ENCODE data around the gene KNDC1. TPM values are rescaled to one million over a fixed set of nuclear protein-coding genes. Genes with fewer than 3 reads are reported as not detected.

The KNDC1 gene
- polyA plus RNA-seq, 1 experiment: 1.0 TPM

GRCh38 chr10:133209117-133209516 lies 49.1 kb downstream of the KNDC1 start:
- no peaks in the 10 kb centered on the region for H3K36me3 ChIP-seq (ENCODE audit: control insufficient read depth, insufficient read depth, low read length)
- CTCF ChIA-PET: no interaction called here
- POLR2A ChIA-PET: no interaction called here
- H3K27me3 ChIP-seq (ENCODE audit: control insufficient read depth, insufficient read depth, low read length): no peaks in the 10 kb centered on the region
- DNase-seq (ENCODE audit: low read depth): no peak
- H3K4me3 ChIP-seq (ENCODE audit: low read depth, low read length): no peak overlapping the region
- TF ChIP-seq, protein P1, sequence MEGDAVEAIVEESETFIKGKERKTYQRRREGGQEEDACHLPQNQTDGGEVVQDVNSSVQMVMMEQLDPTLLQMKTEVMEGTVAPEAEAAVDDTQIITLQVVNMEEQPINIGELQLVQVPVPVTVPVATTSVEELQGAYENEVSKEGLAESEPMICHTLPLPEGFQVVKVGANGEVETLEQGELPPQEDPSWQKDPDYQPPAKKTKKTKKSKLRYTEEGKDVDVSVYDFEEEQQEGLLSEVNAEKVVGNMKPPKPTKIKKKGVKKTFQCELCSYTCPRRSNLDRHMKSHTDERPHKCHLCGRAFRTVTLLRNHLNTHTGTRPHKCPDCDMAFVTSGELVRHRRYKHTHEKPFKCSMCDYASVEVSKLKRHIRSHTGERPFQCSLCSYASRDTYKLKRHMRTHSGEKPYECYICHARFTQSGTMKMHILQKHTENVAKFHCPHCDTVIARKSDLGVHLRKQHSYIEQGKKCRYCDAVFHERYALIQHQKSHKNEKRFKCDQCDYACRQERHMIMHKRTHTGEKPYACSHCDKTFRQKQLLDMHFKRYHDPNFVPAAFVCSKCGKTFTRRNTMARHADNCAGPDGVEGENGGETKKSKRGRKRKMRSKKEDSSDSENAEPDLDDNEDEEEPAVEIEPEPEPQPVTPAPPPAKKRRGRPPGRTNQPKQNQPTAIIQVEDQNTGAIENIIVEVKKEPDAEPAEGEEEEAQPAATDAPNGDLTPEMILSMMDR (IDR thresholded peaks at IDR 0.05; ENCODE audit: insufficient read depth, low read depth, low read length): no peak

GRCh38 chr10:133209641-133210040 lies 49.6 kb downstream of the KNDC1 start:
- ChIA-PET POLR2A (no interaction called here), CTCF (no interaction called here)
- TF ChIP-seq, protein P1 (IDR thresholded peaks at IDR 0.05; ENCODE audit: insufficient read depth, low read depth, low read length): no peak
- Histone ChIP-seq H3K27me3 (ENCODE audit: control insufficient read depth, insufficient read depth, low read length) (no peaks in the 10 kb centered on the region), H3K36me3 (ENCODE audit: control insufficient read depth, insufficient read depth, low read length) (no peaks in the 10 kb centered on the region), H3K4me3 (ENCODE audit: low read depth, low read length) (no peak overlapping the region)
- DNase-seq (ENCODE audit: low read depth): no peak

DNA sequence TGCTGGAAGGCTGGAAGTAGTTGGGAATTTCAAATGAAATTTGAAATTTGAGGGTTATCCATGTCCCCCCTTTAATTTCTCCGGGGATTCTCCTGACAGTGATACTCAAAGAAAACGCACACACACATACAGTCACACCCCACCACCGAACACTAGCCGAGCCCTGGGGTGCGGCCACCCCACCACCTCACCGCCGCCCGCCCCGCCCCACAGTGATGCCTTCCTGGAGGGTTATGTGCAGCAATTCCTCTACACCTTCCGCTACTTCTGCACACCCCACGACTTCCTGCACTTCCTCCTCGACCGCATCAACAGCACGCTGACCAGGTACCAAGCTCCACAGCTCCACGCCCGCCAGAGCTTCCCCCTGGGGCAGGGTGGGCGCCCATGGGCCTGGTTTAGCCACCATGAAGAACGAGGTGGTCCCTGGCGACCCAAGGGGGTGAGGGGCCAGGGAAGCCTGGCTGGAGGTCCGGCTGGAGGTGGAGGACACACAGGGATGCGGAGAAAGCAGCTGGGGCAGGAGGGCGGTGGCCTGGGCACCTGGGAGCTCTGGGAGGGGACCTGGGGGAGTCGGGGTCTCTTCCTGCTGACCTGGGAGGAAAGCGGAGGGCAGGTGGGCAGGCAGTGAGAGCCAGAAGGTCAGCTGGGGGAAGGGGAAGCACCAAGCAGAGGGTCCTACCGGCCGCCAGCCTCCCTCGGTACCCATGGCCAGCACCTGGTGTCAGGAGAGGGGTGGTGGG lies 50.5 kb downstream of the KNDC1 start:
- no peak for DNase-seq (ENCODE audit: low read depth)
- Histone ChIP-seq H3K27me3 (ENCODE audit: control insufficient read depth, insufficient read depth, low read length) (no peaks in the 10 kb centered on the region), H3K4me3 (ENCODE audit: low read depth, low read length) (no peak overlapping the region), H3K36me3 (ENCODE audit: control insufficient read depth, insufficient read depth, low read length) (no peaks in the 10 kb centered on the region)
- ChIA-PET POLR2A (no interaction called here), CTCF (no interaction called here)
- TF ChIP-seq, protein P1 (IDR thresholded peaks at IDR 0.05; ENCODE audit: insufficient read depth, low read depth, low read length): no peak

- Histone ChIP-seq H3K4me3 (ENCODE audit: low read depth, low read length) (no peak overlapping the region), H3K36me3 (ENCODE audit: control insufficient read depth, insufficient read depth, low read length) (no peaks in the 10 kb centered on the region), H3K27me3 (ENCODE audit: control insufficient read depth, insufficient read depth, low read length) (no peaks in the 10 kb centered on the region)
- ChIA-PET POLR2A (no interaction called here), CTCF (no interaction called here)
- DNase-seq (ENCODE audit: low read depth): no peak
- TF ChIP-seq, protein P1 (IDR thresholded peaks at IDR 0.05; ENCODE audit: insufficient read depth, low read depth, low read length): no peak
Measured at GRCh38 chr10:133211141-133211830, 51.3 kb downstream of the KNDC1 start.

GRCh38 chr10:133211959-133212852 lies 52.2 kb downstream of the KNDC1 start:
- no peak for DNase-seq (ENCODE audit: low read depth)
- ChIA-PET CTCF (no interaction called here), POLR2A (no interaction called here)
- H3K27me3 ChIP-seq (ENCODE audit: control insufficient read depth, insufficient read depth, low read length): no peaks in the 10 kb centered on the region
- TF ChIP-seq, protein P1 (IDR thresholded peaks at IDR 0.05; ENCODE audit: insufficient read depth, low read depth, low read length): no peak
- no peak overlapping the region for H3K4me3 ChIP-seq (ENCODE audit: low read depth, low read length)
- no peaks in the 10 kb centered on the region for H3K36me3 ChIP-seq (ENCODE audit: control insufficient read depth, insufficient read depth, low read length)
